ENCODE measurements around the gene TMPRSS11D. TPM values are rescaled to one million over a fixed set of nuclear protein-coding genes. Genes with fewer than 3 reads are reported as not detected.

TMPRSS11D gene
- total RNA-seq, 1 donor from 2014 or later, result not detected

DNA sequence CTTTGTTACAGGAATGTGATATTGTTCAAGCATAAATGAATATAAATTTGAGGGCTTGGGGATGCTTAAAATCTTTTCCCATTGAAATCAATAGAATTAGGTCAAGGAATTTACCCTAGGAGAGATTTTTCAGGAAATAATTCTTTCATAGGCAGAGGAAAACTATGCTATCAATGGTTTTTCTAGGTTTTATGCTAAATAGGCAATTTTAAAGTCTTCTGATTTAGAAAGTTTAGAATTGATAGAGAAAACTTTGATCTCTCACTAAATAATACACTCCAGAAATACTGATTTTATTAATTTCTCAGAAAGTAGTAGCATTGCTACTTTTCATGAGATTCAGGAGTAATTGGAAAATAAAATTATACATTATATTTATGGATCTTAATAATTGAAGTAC is 93.1 kb downstream of the TMPRSS11D start:
- no peak for DNase-seq (ENCODE audit: low spot score, unreplicated experiment)
- Mint-ChIP-seq H3K4me1 (ENCODE audit: low read depth) (no peaks in the 10 kb centered on the region), H3K27me3 (no peaks in the 10 kb centered on the region), H3K27ac (no peak overlapping the region), H3K36me3 (ENCODE audit: insufficient read depth) (no peaks in the 10 kb centered on the region), H3K9me3 (ENCODE audit: low read depth) (peaks cover 3% of the 10 kb centered on the region), H3K4me3 (ENCODE audit: low read depth) (no peak overlapping the region)
- TF ChIP-seq, protein P1, sequence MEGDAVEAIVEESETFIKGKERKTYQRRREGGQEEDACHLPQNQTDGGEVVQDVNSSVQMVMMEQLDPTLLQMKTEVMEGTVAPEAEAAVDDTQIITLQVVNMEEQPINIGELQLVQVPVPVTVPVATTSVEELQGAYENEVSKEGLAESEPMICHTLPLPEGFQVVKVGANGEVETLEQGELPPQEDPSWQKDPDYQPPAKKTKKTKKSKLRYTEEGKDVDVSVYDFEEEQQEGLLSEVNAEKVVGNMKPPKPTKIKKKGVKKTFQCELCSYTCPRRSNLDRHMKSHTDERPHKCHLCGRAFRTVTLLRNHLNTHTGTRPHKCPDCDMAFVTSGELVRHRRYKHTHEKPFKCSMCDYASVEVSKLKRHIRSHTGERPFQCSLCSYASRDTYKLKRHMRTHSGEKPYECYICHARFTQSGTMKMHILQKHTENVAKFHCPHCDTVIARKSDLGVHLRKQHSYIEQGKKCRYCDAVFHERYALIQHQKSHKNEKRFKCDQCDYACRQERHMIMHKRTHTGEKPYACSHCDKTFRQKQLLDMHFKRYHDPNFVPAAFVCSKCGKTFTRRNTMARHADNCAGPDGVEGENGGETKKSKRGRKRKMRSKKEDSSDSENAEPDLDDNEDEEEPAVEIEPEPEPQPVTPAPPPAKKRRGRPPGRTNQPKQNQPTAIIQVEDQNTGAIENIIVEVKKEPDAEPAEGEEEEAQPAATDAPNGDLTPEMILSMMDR (IDR thresholded peaks at IDR 0.05; ENCODE audit: unreplicated experiment), result no peak

DNA sequence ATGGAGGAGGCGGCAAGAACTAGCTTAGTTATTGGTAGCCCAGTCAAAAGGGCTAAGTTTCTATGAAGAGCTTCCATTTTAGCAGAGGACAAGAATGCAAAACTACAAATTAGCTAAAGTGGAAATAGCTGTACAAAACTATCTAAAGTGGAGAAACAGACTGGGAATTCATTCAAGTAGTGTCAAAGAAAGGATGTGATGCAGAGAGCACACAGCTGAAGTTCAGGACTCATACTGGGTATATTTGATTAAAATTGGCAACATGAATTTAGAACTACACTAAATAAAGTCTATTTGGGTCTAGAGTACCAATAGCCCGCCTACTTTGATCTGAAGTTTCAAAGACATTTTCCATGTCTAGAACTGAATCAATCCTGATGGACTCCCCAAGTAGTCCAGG is 96.5 kb downstream of the TMPRSS11D start:
- H3K36me3 Mint-ChIP-seq (ENCODE audit: insufficient read depth), result no peaks in the 10 kb centered on the region
- TF ChIP-seq, protein P1 (IDR thresholded peaks at IDR 0.05; ENCODE audit: unreplicated experiment), result no peak
- H3K27me3 Mint-ChIP-seq, result no peaks in the 10 kb centered on the region
- no peak overlapping the region for H3K4me3 Mint-ChIP-seq (ENCODE audit: low read depth)
- H3K4me1 Mint-ChIP-seq (ENCODE audit: low read depth), result peaks cover 2% of the 10 kb centered on the region
- no peak for DNase-seq (ENCODE audit: low spot score, unreplicated experiment)
- peaks cover 3% of the 10 kb centered on the region for H3K9me3 Mint-ChIP-seq (ENCODE audit: low read depth)
- H3K27ac Mint-ChIP-seq, result no peak overlapping the region

DNA sequence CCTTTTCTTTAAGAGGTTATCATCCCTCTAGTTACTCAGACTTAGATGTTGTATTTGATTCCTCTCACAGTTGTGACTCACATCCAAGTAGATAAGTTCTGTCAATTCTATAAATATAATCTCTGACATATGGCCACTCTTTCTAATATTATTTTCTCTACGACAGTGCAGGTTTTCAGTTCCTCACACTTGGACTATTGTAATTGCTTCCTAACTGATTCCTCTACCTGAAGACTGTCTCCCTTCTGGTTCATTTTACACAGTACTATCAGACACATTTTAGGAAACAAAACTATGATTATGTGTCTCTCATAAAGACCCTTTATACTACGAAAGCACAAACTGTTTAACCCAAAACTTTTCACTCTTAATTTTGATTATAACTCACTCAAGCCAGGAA is 98.3 kb downstream of the TMPRSS11D start:
- Mint-ChIP-seq H3K4me1 (ENCODE audit: low read depth) (peaks cover 2% of the 10 kb centered on the region), H3K27ac (no peak overlapping the region), H3K4me3 (ENCODE audit: low read depth) (no peak overlapping the region), H3K9me3 (ENCODE audit: low read depth) (no peaks in the 10 kb centered on the region), H3K36me3 (ENCODE audit: insufficient read depth) (no peaks in the 10 kb centered on the region), H3K27me3 (no peaks in the 10 kb centered on the region)
- TF ChIP-seq, protein P1 (IDR thresholded peaks at IDR 0.05; ENCODE audit: unreplicated experiment), result no peak
- DNase-seq (ENCODE audit: low spot score, unreplicated experiment), result no peak

DNA sequence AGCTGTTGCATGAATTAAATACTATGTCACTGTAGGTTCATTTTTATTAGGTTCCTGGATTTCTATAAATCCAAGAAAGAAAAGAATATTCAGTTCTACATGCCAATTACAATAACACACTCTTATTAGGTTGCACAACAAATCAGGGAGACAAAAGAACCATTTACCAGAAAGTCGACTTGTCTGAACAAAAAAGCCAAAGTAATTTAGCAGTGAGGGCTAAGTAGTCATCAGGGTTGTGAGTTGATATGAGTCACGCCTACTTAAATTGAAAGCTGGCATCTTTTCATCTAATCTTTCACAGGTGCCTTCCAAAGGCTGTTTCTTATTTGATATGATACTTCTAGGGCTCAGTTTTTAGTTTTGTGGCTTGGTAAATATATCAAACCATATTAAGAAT is 104.2 kb downstream of the TMPRSS11D start:
- Mint-ChIP-seq H3K4me1 (ENCODE audit: low read depth) (peaks cover 1% of the 10 kb centered on the region), H3K36me3 (ENCODE audit: insufficient read depth) (no peaks in the 10 kb centered on the region), H3K27me3 (no peaks in the 10 kb centered on the region), H3K9me3 (ENCODE audit: low read depth) (no peaks in the 10 kb centered on the region), H3K4me3 (ENCODE audit: low read depth) (no peak overlapping the region), H3K27ac (no peak overlapping the region)
- no peak for DNase-seq (ENCODE audit: low spot score, unreplicated experiment)
- TF ChIP-seq, protein P1 (IDR thresholded peaks at IDR 0.05; ENCODE audit: unreplicated experiment), result no peak

DNA sequence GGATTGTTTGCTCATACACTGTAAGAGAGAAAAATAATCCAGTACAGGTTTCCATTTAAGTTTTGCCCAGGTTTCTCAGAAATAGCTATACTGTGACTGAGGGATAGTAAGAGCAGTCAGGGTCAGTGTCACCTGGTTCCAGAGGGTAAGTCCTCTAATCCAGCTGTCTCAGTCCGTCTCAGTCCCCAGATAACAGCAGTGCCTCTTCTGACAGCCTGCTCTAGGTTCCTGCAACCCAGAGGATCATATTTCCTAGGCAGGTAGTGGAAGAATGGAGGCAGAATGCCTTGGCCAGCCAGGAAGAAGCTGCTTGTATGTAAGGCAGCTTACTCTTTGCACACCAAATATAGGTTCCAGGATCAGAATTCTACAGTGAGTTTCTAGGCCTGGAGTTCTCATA is 107.1 kb downstream of the TMPRSS11D start:
- TF ChIP-seq, protein P1 (IDR thresholded peaks at IDR 0.05; ENCODE audit: unreplicated experiment), result no peak
- no peak for DNase-seq (ENCODE audit: low spot score, unreplicated experiment)
- H3K4me1 Mint-ChIP-seq (ENCODE audit: low read depth), result no peaks in the 10 kb centered on the region
- H3K36me3 Mint-ChIP-seq (ENCODE audit: insufficient read depth), result no peaks in the 10 kb centered on the region
- H3K27ac Mint-ChIP-seq, result no peak overlapping the region
- H3K4me3 Mint-ChIP-seq (ENCODE audit: low read depth), result no peak overlapping the region
- no peaks in the 10 kb centered on the region for H3K9me3 Mint-ChIP-seq (ENCODE audit: low read depth)
- no peaks in the 10 kb centered on the region for H3K27me3 Mint-ChIP-seq

Other genes starting within 250 kb of the TMPRSS11D start
- gene UBA6, start 182.8 kb downstream of the TMPRSS11D start, total RNA-seq, result 85.1 and 88.9 TPM in 2 replicates
- not detected in 2 replicates for gene GNRHR, start 129.6 kb downstream of the TMPRSS11D start, total RNA-seq
- gene TMPRSS11A, start 79.5 kb upstream of the TMPRSS11D start, total RNA-seq, result not detected in 2 replicates
- gene TMPRSS11F, start 245.9 kb upstream of the TMPRSS11D start, total RNA-seq, result not detected in 2 replicates